ENCODE data around the gene USB1.

DNA sequence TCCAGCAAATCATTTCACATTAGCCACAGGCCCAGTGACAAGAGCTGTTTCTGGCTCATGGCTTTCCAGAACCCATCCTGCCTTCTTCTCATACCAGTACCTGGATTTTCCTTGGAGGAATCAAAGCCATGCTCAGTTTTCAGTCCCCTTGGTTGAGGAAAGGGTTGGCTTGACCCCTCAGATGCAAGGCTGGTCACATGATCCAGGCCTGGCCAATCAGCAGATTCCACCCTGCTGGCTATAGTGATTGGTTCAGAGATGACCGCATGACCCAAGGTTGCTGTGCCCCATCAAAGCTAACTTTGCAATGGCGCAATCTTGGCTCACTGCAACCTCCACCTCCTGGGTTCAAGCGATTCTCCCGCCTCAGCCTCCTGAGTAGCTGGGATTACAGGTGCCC, 69.4 kb downstream of the USB1 start:
- TF ChIP-seq, protein P1, sequence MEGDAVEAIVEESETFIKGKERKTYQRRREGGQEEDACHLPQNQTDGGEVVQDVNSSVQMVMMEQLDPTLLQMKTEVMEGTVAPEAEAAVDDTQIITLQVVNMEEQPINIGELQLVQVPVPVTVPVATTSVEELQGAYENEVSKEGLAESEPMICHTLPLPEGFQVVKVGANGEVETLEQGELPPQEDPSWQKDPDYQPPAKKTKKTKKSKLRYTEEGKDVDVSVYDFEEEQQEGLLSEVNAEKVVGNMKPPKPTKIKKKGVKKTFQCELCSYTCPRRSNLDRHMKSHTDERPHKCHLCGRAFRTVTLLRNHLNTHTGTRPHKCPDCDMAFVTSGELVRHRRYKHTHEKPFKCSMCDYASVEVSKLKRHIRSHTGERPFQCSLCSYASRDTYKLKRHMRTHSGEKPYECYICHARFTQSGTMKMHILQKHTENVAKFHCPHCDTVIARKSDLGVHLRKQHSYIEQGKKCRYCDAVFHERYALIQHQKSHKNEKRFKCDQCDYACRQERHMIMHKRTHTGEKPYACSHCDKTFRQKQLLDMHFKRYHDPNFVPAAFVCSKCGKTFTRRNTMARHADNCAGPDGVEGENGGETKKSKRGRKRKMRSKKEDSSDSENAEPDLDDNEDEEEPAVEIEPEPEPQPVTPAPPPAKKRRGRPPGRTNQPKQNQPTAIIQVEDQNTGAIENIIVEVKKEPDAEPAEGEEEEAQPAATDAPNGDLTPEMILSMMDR (conservative IDR thresholded peaks at IDR 0.05; ENCODE audit: low read depth in 2 of 2): no peak
- TF ChIP-seq EZH2 (IDR thresholded peaks at IDR 0.05; ENCODE audit: low read depth, unreplicated experiment): no peak
- no peak for TF ChIP-seq JUNB (IDR thresholded peaks at IDR 0.05; ENCODE audit: unreplicated experiment)
- no peak for TF ChIP-seq POLR2AphosphoS5 (IDR thresholded peaks at IDR 0.05; ENCODE audit: low read depth)
- TF ChIP-seq EZH2phosphoT487 (IDR thresholded peaks at IDR 0.05; ENCODE audit: unreplicated experiment): no peak
- no peak for TF ChIP-seq CREB1 (CRISPR knock-in tag; IDR thresholded peaks at IDR 0.05; ENCODE audit: low read depth)
- TF ChIP-seq, protein P2, sequence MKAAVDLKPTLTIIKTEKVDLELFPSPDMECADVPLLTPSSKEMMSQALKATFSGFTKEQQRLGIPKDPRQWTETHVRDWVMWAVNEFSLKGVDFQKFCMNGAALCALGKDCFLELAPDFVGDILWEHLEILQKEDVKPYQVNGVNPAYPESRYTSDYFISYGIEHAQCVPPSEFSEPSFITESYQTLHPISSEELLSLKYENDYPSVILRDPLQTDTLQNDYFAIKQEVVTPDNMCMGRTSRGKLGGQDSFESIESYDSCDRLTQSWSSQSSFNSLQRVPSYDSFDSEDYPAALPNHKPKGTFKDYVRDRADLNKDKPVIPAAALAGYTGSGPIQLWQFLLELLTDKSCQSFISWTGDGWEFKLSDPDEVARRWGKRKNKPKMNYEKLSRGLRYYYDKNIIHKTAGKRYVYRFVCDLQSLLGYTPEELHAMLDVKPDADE (IDR thresholded peaks at IDR 0.05): no peak
- TF ChIP-seq, protein P3, sequence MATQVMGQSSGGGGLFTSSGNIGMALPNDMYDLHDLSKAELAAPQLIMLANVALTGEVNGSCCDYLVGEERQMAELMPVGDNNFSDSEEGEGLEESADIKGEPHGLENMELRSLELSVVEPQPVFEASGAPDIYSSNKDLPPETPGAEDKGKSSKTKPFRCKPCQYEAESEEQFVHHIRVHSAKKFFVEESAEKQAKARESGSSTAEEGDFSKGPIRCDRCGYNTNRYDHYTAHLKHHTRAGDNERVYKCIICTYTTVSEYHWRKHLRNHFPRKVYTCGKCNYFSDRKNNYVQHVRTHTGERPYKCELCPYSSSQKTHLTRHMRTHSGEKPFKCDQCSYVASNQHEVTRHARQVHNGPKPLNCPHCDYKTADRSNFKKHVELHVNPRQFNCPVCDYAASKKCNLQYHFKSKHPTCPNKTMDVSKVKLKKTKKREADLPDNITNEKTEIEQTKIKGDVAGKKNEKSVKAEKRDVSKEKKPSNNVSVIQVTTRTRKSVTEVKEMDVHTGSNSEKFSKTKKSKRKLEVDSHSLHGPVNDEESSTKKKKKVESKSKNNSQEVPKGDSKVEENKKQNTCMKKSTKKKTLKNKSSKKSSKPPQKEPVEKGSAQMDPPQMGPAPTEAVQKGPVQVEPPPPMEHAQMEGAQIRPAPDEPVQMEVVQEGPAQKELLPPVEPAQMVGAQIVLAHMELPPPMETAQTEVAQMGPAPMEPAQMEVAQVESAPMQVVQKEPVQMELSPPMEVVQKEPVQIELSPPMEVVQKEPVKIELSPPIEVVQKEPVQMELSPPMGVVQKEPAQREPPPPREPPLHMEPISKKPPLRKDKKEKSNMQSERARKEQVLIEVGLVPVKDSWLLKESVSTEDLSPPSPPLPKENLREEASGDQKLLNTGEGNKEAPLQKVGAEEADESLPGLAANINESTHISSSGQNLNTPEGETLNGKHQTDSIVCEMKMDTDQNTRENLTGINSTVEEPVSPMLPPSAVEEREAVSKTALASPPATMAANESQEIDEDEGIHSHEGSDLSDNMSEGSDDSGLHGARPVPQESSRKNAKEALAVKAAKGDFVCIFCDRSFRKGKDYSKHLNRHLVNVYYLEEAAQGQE (IDR thresholded peaks at IDR 0.05; ENCODE audit: unreplicated experiment): no peak
- TF ChIP-seq STAT1 (IDR thresholded peaks at IDR 0.05; ENCODE audit: unreplicated experiment): no peak
- TF ChIP-seq, protein P4, sequence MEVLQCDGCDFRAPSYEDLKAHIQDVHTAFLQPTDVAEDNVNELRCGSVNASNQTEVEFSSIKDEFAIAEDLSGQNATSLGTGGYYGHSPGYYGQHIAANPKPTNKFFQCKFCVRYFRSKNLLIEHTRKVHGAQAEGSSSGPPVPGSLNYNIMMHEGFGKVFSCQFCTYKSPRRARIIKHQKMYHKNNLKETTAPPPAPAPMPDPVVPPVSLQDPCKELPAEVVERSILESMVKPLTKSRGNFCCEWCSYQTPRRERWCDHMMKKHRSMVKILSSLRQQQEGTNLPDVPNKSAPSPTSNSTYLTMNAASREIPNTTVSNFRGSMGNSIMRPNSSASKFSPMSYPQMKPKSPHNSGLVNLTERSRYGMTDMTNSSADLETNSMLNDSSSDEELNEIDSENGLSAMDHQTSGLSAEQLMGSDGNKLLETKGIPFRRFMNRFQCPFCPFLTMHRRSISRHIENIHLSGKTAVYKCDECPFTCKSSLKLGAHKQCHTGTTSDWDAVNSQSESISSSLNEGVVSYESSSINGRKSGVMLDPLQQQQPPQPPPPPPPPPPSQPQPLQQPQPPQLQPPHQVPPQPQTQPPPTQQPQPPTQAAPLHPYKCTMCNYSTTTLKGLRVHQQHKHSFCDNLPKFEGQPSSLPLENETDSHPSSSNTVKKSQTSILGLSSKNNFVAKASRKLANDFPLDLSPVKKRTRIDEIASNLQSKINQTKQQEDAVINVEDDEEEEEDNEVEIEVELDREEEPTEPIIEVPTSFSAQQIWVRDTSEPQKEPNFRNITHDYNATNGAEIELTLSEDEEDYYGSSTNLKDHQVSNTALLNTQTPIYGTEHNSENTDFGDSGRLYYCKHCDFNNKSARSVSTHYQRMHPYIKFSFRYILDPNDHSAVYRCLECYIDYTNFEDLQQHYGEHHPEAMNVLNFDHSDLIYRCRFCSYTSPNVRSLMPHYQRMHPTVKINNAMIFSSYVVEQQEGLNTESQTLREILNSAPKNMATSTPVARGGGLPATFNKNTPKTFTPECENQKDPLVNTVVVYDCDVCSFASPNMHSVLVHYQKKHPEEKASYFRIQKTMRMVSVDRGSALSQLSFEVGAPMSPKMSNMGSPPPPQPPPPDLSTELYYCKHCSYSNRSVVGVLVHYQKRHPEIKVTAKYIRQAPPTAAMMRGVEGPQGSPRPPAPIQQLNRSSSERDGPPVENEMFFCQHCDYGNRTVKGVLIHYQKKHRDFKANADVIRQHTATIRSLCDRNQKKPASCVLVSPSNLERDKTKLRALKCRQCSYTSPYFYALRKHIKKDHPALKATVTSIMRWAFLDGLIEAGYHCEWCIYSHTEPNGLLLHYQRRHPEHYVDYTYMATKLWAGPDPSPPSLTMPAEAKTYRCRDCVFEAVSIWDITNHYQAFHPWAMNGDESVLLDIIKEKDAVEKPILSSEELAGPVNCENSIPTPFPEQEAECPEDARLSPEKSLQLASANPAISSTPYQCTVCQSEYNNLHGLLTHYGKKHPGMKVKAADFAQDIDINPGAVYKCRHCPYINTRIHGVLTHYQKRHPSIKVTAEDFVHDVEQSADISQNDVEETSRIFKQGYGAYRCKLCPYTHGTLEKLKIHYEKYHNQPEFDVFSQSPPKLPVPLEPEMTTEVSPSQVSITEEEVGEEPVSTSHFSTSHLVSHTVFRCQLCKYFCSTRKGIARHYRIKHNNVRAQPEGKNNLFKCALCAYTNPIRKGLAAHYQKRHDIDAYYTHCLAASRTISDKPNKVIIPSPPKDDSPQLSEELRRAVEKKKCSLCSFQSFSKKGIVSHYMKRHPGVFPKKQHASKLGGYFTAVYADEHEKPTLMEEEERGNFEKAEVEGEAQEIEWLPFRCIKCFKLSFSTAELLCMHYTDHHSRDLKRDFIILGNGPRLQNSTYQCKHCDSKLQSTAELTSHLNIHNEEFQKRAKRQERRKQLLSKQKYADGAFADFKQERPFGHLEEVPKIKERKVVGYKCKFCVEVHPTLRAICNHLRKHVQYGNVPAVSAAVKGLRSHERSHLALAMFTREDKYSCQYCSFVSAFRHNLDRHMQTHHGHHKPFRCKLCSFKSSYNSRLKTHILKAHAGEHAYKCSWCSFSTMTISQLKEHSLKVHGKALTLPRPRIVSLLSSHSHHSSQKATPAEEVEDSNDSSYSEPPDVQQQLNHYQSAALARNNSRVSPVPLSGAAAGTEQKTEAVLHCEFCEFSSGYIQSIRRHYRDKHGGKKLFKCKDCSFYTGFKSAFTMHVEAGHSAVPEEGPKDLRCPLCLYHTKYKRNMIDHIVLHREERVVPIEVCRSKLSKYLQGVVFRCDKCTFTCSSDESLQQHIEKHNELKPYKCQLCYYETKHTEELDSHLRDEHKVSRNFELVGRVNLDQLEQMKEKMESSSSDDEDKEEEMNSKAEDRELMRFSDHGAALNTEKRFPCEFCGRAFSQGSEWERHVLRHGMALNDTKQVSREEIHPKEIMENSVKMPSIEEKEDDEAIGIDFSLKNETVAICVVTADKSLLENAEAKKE (CRISPR knock-in tag; IDR thresholded peaks at IDR 0.05): no peak
- no peak for TF ChIP-seq ZNF331 (CRISPR knock-in tag; IDR thresholded peaks at IDR 0.05; ENCODE audit: low read depth)
- TF ChIP-seq ZNF114 (CRISPR knock-in tag; IDR thresholded peaks at IDR 0.05): no peak

Measured in GM23338 (cell line).